SK-N-SH treated with all-trans-retinoic acid at 6 μM for 48 hours (cell line): Measurements from ENCODE around the gene EOMES.

Experiments used
- ATAC-seq: fragments of 200-7000 bp; cut with Tn5 transposase; 3 replicates; pipeline ENCODE4 v1.9.1; 2020; ENCODE audit warnings: mild to moderate bottlenecking, moderate library complexity
- ARNTL ChIP-seq: fragments of 450-650 bp; formaldehyde crosslinking; IDR thresholded peaks from 2 replicates; pipeline ENCODE4 v1.5.0; 2020; ENCODE audit warnings: low read depth, mild to moderate bottlenecking, moderate library complexity, borderline replicate concordance
- BACH2 ChIP-seq: fragments of 250-450 bp; sonication (Bioruptor Pico); IDR thresholded peaks from 2 replicates; pipeline ENCODE4 v1.9.0; 2021; ENCODE audit warnings: mild to moderate bottlenecking, borderline replicate concordance
- CSDC2 ChIP-seq: fragments of 250-450 bp; sonication (Bioruptor Pico); IDR thresholded peaks from 2 replicates; pipeline ENCODE4 v1.5.0; 2020; ENCODE audit warnings: mild to moderate bottlenecking, moderate library complexity
- CSRNP3 ChIP-seq: fragments of 250-450 bp; sonication (Bioruptor Pico); IDR thresholded peaks from 2 replicates; pipeline ENCODE4 v1.5.1; 2021; ENCODE audit warnings: mild to moderate bottlenecking, moderate library complexity
- ESRRG ChIP-seq: fragments of 250-450 bp; sonication (Bioruptor Pico); IDR thresholded peaks from 2 replicates; pipeline ENCODE4 v1.6.1; 2021; ENCODE audit warnings: mild to moderate bottlenecking
- GLIS3 ChIP-seq: fragments of 250-450 bp; sonication (Bioruptor Pico); IDR thresholded peaks from 2 replicates; pipeline ENCODE4 v1.5.0; 2020; ENCODE audit warnings: mild to moderate bottlenecking, moderate library complexity
- ISL1 ChIP-seq: fragments of 250-450 bp; sonication (Bioruptor Pico); IDR thresholded peaks from 2 replicates; pipeline ENCODE4 v2.1.2; 2022; ENCODE audit warnings: mild to moderate bottlenecking, moderate library complexity
- OSR1 ChIP-seq: fragments of 250-450 bp; sonication (Bioruptor Pico); IDR thresholded peaks from 2 replicates; pipeline ENCODE4 v1.8.0; 2022; ENCODE audit warnings: moderate library complexity, mild to moderate bottlenecking, inconsistent platforms
- PATZ1 ChIP-seq: fragments of 250-450 bp; sonication (Bioruptor Pico); IDR thresholded peaks from 2 replicates; pipeline ENCODE4 v1.8.0; 2020; ENCODE audit warnings: mild to moderate bottlenecking, moderate library complexity, borderline replicate concordance
- POU6F1 ChIP-seq: fragments of 250-450 bp; sonication (Bioruptor Pico); IDR thresholded peaks from 2 replicates; pipeline ENCODE4 v1.8.0; 2021; ENCODE audit warnings: low read depth, mild to moderate bottlenecking, moderate library complexity, borderline replicate concordance
- PPARA ChIP-seq: fragments of 250-450 bp; sonication (Bioruptor Pico); IDR thresholded peaks from 2 replicates; pipeline ENCODE4 v1.5.0; 2020; ENCODE audit warnings: mild to moderate bottlenecking, borderline replicate concordance
- RARB ChIP-seq: fragments of 250-450 bp; sonication (Bioruptor Pico); IDR thresholded peaks from 2 replicates; pipeline ENCODE4 v1.8.0; 2021; ENCODE audit warnings: mild to moderate bottlenecking, moderate library complexity
- TCF4 ChIP-seq: fragments of 250-450 bp; sonication (Bioruptor Pico); IDR thresholded peaks from 2 replicates; pipeline ENCODE4 v1.8.0; 2021; ENCODE audit warnings: mild to moderate bottlenecking, moderate library complexity, borderline replicate concordance
- TOX ChIP-seq: fragments of 250-450 bp; sonication (Bioruptor Pico); IDR thresholded peaks from 2 replicates; pipeline ENCODE4 v1.8.0; 2021; ENCODE audit warnings: mild to moderate bottlenecking, moderate library complexity, borderline replicate concordance
- TSHZ2 ChIP-seq: fragments of 250-450 bp; sonication (Bioruptor Pico); IDR thresholded peaks from 2 replicates; pipeline ENCODE4 v1.5.0; 2020; ENCODE audit warnings: mild to moderate bottlenecking, moderate library complexity
- ZFP3 ChIP-seq: fragments of 250-450 bp; sonication (Bioruptor Pico); IDR thresholded peaks from 2 replicates; pipeline ENCODE4 v1.5.0; 2020; ENCODE audit warnings: mild to moderate bottlenecking, moderate library complexity
- ZFP30 ChIP-seq: fragments of 450-650 bp; formaldehyde crosslinking; IDR thresholded peaks from 2 replicates; pipeline ENCODE4 v1.5.0; 2022; ENCODE audit warnings: mild to moderate bottlenecking, moderate library complexity
- ZNF565 ChIP-seq: fragments of 450-650 bp; formaldehyde crosslinking; conservative IDR thresholded peaks from 2 replicates; pipeline ENCODE4 v1.5.0; 2020; ENCODE audit warnings: low read depth, mild to moderate bottlenecking, moderate library complexity
- ZNF70 ChIP-seq: fragments of 450-650 bp; formaldehyde crosslinking; IDR thresholded peaks from 2 replicates; pipeline ENCODE4 v1.5.0; 2020; ENCODE audit warnings: mild to moderate bottlenecking, moderate library complexity
- ZNF8 ChIP-seq: fragments of 450-650 bp; formaldehyde crosslinking; IDR thresholded peaks from 2 replicates; pipeline ENCODE4 v1.5.0; 2020; ENCODE audit warnings: mild to moderate bottlenecking, moderate library complexity
- TF ChIP-seq, protein P1 (sequence below): fragments of 250-450 bp; sonication (Bioruptor Pico); IDR thresholded peaks from 2 replicates; pipeline ENCODE4 v1.5.1; 2020; ENCODE audit warnings: low read depth, mild to moderate bottlenecking, moderate library complexity

Gene EOMES

GRCh38 chr3:27675287-27675686 is 46.8 kb downstream of the EOMES start:
- no peak for ATAC-seq
- no peak for TF ChIP-seq TCF4 (CRISPR knock-in tag)
- no peak for TF ChIP-seq TSHZ2 (CRISPR knock-in tag)
- no peak for TF ChIP-seq ZFP3 (CRISPR knock-in tag)
- no peak for TF ChIP-seq ZNF8
- no peak for TF ChIP-seq OSR1 (CRISPR knock-in tag)
- no peak for TF ChIP-seq GLIS3 (CRISPR knock-in tag)
- no peak for TF ChIP-seq CSRNP3 (CRISPR knock-in tag)
- no peak for TF ChIP-seq ZNF70
- TF ChIP-seq ARNTL, result no peak
- TF ChIP-seq CSDC2 (CRISPR knock-in tag), result no peak
- no peak for TF ChIP-seq ISL1 (CRISPR knock-in tag)
- no peak for TF ChIP-seq POU6F1 (CRISPR knock-in tag)
- no peak for TF ChIP-seq ZNF565 (CRISPR knock-in tag)

DNA sequence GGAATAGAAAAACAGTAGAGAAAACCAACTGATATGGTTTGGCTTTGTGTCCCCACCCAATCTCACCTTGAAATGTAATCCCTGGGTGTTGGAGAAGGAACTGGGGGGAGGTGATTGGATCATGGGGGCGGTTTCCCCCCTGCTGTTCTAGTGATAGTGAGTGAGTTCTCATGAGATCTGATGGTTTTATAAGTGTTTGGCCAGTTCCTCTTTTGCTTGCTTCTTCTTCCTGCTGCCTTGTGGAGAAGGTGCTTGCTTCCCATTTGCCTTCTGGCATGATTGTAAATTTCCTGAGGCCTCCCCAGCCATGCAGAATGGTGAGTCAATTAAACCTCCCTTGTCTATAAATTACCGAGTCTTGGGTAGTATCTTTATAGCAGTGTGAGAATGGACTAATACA is 48.4 kb downstream of the EOMES start:
- ATAC-seq, result no peak
- TF ChIP-seq ZNF70 (no peak), BACH2 (no peak), TCF4 (CRISPR knock-in tag) (no peak), CSDC2 (CRISPR knock-in tag) (no peak), ZFP30 (CRISPR knock-in tag) (no peak)

GRCh38 chr3:27671101-27671500 is 51.0 kb downstream of the EOMES start:
- no peak for TF ChIP-seq TOX (CRISPR knock-in tag)
- TF ChIP-seq ISL1 (CRISPR knock-in tag), result no peak
- no peak for TF ChIP-seq PPARA
- no peak for TF ChIP-seq CSDC2 (CRISPR knock-in tag)
- TF ChIP-seq PATZ1 (CRISPR knock-in tag), result no peak
- TF ChIP-seq TCF4 (CRISPR knock-in tag), result no peak
- no peak for TF ChIP-seq GLIS3 (CRISPR knock-in tag)
- TF ChIP-seq POU6F1 (CRISPR knock-in tag), result no peak
- no peak for TF ChIP-seq BACH2
- no peak for TF ChIP-seq RARB (CRISPR knock-in tag)
- TF ChIP-seq CSRNP3 (CRISPR knock-in tag), result no peak
- no peak for TF ChIP-seq TSHZ2 (CRISPR knock-in tag)
- TF ChIP-seq, protein P1, sequence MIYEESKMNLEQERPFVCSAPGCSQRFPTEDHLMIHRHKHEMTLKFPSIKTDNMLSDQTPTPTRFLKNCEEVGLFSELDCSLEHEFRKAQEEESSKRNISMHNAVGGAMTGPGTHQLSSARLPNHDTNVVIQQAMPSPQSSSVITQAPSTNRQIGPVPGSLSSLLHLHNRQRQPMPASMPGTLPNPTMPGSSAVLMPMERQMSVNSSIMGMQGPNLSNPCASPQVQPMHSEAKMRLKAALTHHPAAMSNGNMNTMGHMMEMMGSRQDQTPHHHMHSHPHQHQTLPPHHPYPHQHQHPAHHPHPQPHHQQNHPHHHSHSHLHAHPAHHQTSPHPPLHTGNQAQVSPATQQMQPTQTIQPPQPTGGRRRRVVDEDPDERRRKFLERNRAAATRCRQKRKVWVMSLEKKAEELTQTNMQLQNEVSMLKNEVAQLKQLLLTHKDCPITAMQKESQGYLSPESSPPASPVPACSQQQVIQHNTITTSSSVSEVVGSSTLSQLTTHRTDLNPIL, result no peak
- no peak for TF ChIP-seq ESRRG (CRISPR knock-in tag)
- no peak for TF ChIP-seq OSR1 (CRISPR knock-in tag)
- no peak for TF ChIP-seq ZNF565 (CRISPR knock-in tag)
- no peak for TF ChIP-seq ZNF70
- no peak for ATAC-seq
